Measurements from ENCODE around the gene ARMCX6.
"Not testable (repeated sequence)": the region's sequence is repeated elsewhere in the genome, so short reads cannot be mapped to it uniquely, and the experiment has no call there.

ARMCX6 gene

DNA sequence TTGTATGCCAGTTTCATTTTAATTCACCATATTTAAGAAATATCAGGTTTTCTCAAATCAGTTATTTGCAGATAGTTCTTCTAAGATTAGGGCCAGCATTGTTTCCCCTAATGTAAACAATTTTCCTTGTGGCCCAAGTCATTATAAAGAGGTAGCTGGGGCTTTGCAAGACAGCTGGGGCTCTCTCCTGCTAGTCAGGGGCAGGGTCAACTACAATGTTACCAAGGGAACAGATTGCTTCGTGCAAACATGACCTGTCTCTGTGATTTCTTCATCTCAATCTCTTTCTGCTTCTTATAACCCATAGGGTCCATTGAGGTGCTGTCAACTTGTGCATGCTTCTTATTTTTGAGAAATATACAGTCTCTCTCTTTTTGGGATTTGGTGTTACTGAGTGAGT is 12.1 kb downstream of the ARMCX6 start:
- Histone ChIP-seq H2AFZ (ENCODE audit: low read depth, low read length, severe bottlenecking) (no peak overlapping the region), H3K27ac (ENCODE audit: low read depth, low read length) (no peak overlapping the region), H3F3A (ENCODE audit: insufficient read depth) (no peaks in the 10 kb centered on the region), H3K27me3 (ENCODE audit: low read length) (no peaks in the 10 kb centered on the region), H4K20me1 (ENCODE audit: low read depth, low read length) (no peaks in the 10 kb centered on the region), H3K4me2 (ENCODE audit: low read depth, low read length, poor library complexity, severe bottlenecking) (no peak overlapping the region), H3K9me2 (replicated peaks; ENCODE audit: insufficient read depth, low read length) (no peaks in the 10 kb centered on the region), H3K36me3 (ENCODE audit: low read length) (no peaks in the 10 kb centered on the region), H3K79me2 (ENCODE audit: insufficient read depth, low read length) (no peaks in the 10 kb centered on the region), H3K9ac (ENCODE audit: low read length) (no peak overlapping the region), H3K9me3 (ENCODE audit: insufficient read depth, low read length) (no peaks in the 10 kb centered on the region), H3K4me3 (ENCODE audit: insufficient read depth, low read length, poor library complexity, severe bottlenecking) (no peak overlapping the region)
- TF ChIP-seq EZH2phosphoT487 (conservative IDR thresholded peaks at IDR 0.05; ENCODE audit: low read length): no peak
- no peak for TF ChIP-seq CTCF (IDR thresholded peaks at IDR 0.05; ENCODE audit: insufficient read depth, low read length, poor library complexity, severe bottlenecking)

DNA sequence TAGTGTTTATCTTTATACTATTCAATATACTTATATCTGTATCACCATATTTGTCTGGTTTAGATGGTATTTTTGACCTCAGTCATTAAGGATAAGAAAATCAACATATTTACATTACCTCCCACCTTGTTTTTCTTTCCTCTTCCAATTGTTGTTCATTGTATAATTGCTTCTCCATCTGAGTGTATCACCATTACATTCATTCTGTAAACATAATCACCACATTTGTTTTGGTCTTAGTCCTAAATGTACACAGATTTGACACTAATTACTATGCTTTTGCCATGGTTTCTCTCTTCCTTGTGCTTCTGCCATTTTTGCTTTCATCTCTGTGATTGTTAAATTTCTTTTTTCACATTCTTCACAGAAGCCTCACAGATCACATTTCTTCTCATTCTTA is 12.7 kb downstream of the ARMCX6 start:
- H2AFZ ChIP-seq (ENCODE audit: low read depth, low read length, severe bottlenecking): no peak overlapping the region
- H3K36me3 ChIP-seq (ENCODE audit: low read length): no peaks in the 10 kb centered on the region
- H4K20me1 ChIP-seq (ENCODE audit: low read depth, low read length): no peaks in the 10 kb centered on the region
- H3K4me3 ChIP-seq (ENCODE audit: insufficient read depth, low read length, poor library complexity, severe bottlenecking): no peak overlapping the region
- no peaks in the 10 kb centered on the region for H3F3A ChIP-seq (ENCODE audit: insufficient read depth)
- no peak overlapping the region for H3K9ac ChIP-seq (ENCODE audit: low read length)
- H3K79me2 ChIP-seq (ENCODE audit: insufficient read depth, low read length): no peaks in the 10 kb centered on the region
- H3K9me3 ChIP-seq (ENCODE audit: insufficient read depth, low read length): no peaks in the 10 kb centered on the region
- no peaks in the 10 kb centered on the region for H3K9me2 ChIP-seq (replicated peaks; ENCODE audit: insufficient read depth, low read length)
- no peak overlapping the region for H3K4me2 ChIP-seq (ENCODE audit: low read depth, low read length, poor library complexity, severe bottlenecking)
- no peak overlapping the region for H3K27ac ChIP-seq (ENCODE audit: low read depth, low read length)
- TF ChIP-seq CTCF (IDR thresholded peaks at IDR 0.05; ENCODE audit: insufficient read depth, low read length, poor library complexity, severe bottlenecking): no peak
- no peak for TF ChIP-seq EZH2phosphoT487 (conservative IDR thresholded peaks at IDR 0.05; ENCODE audit: low read length)
- no peaks in the 10 kb centered on the region for H3K27me3 ChIP-seq (ENCODE audit: low read length)

GRCh38 chrX:101602077-101602476 is 15.7 kb downstream of the ARMCX6 start:
- no peak overlapping the region for H3K27ac ChIP-seq (ENCODE audit: low read depth, low read length)
- no peak overlapping the region for H3K9ac ChIP-seq (ENCODE audit: low read length)
- no peaks in the 10 kb centered on the region for H3K9me2 ChIP-seq (replicated peaks; ENCODE audit: insufficient read depth, low read length)
- no peak overlapping the region for H3K4me3 ChIP-seq (ENCODE audit: insufficient read depth, low read length, poor library complexity, severe bottlenecking)
- no peaks in the 10 kb centered on the region for H3K27me3 ChIP-seq (ENCODE audit: low read length)
- no peaks in the 10 kb centered on the region for H3K9me3 ChIP-seq (ENCODE audit: insufficient read depth, low read length)
- H3K36me3 ChIP-seq (ENCODE audit: low read length): no peaks in the 10 kb centered on the region
- H3F3A ChIP-seq (ENCODE audit: insufficient read depth): no peaks in the 10 kb centered on the region
- H3K79me2 ChIP-seq (ENCODE audit: insufficient read depth, low read length): no peaks in the 10 kb centered on the region
- H4K20me1 ChIP-seq (ENCODE audit: low read depth, low read length): no peaks in the 10 kb centered on the region
- H3K4me2 ChIP-seq (ENCODE audit: low read depth, low read length, poor library complexity, severe bottlenecking): no peak overlapping the region
- no peak for TF ChIP-seq CTCF (IDR thresholded peaks at IDR 0.05; ENCODE audit: insufficient read depth, low read length, poor library complexity, severe bottlenecking)
- no peak for TF ChIP-seq EZH2phosphoT487 (conservative IDR thresholded peaks at IDR 0.05; ENCODE audit: low read length)
- no peak overlapping the region for H2AFZ ChIP-seq (ENCODE audit: low read depth, low read length, severe bottlenecking)

- H3K36me3 ChIP-seq (ENCODE audit: low read length); H2AFZ ChIP-seq (ENCODE audit: low read depth, low read length, severe bottlenecking); H3K9me2 ChIP-seq (replicated peaks; ENCODE audit: insufficient read depth, low read length); H3K9me3 ChIP-seq (ENCODE audit: insufficient read depth, low read length); H3K79me2 ChIP-seq (ENCODE audit: insufficient read depth, low read length); H3K27ac ChIP-seq (ENCODE audit: low read depth, low read length); H3K4me2 ChIP-seq (ENCODE audit: low read depth, low read length, poor library complexity, severe bottlenecking); H4K20me1 ChIP-seq (ENCODE audit: low read depth, low read length); H3K9ac ChIP-seq (ENCODE audit: low read length); H3K27me3 ChIP-seq (ENCODE audit: low read length); H3K4me3 ChIP-seq (ENCODE audit: insufficient read depth, low read length, poor library complexity, severe bottlenecking); H3F3A ChIP-seq (ENCODE audit: insufficient read depth): not testable (repeated sequence)
These were observed 18.2 kb downstream of the ARMCX6 start for GRCh38 chrX:101599592-101599991.

Measured in SU-DHL-6 (cell line).